ENCODE measurements around the gene RASGRP2.

DNA sequence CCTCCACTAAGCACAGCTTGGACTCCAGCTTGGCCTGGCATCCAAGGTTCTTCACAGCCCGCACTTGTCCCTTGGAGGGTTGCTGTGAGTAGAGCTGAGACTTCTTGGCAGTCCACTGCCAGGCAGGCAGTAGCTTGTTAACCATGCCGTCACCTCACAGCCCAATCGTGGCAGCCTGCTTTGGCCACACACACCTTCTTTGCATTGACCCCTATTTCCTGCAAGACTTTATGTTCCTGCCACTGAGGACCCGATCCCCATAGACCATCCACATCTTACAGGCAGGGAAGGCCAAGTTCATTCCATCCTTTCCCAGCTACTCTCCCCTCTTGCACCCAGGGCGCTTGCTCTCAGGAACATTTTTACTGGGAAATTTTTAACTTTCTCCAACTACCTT lies 18.3 kb upstream of the RASGRP2 start:
- TF ChIP-seq, protein P1, sequence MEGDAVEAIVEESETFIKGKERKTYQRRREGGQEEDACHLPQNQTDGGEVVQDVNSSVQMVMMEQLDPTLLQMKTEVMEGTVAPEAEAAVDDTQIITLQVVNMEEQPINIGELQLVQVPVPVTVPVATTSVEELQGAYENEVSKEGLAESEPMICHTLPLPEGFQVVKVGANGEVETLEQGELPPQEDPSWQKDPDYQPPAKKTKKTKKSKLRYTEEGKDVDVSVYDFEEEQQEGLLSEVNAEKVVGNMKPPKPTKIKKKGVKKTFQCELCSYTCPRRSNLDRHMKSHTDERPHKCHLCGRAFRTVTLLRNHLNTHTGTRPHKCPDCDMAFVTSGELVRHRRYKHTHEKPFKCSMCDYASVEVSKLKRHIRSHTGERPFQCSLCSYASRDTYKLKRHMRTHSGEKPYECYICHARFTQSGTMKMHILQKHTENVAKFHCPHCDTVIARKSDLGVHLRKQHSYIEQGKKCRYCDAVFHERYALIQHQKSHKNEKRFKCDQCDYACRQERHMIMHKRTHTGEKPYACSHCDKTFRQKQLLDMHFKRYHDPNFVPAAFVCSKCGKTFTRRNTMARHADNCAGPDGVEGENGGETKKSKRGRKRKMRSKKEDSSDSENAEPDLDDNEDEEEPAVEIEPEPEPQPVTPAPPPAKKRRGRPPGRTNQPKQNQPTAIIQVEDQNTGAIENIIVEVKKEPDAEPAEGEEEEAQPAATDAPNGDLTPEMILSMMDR (IDR thresholded peaks at IDR 0.05), result no peak
- TF ChIP-seq POLR2A (IDR thresholded peaks at IDR 0.05), result no peak
